WTC11 (cell line): ENCODE data around the gene HAPLN3. TPM values are rescaled to one million over a fixed set of nuclear protein-coding genes. Genes with fewer than 3 reads are reported as not detected.
"Not testable (repeated sequence)": the region's sequence is repeated elsewhere in the genome, so short reads cannot be mapped to it uniquely, and the experiment has no call there.

Experiments used
- ATAC-seq: fragments of 200-7000 bp; cut with Tn5 transposase; 2 replicates; pipeline ENCODE4 v1.10.0; 2021; ENCODE audit warnings: mild to moderate bottlenecking, moderate library complexity
- CTCF ChIA-PET: fragments of 300-600 bp; sonication (Branson Sonifier 250); formaldehyde crosslinking; loops from one replicate; lab custom pipeline; 2021; ENCODE audit warnings: antibody characterized with exemption; lab: Charles Lee
- POLR2A ChIA-PET: fragments of 350-600 bp; sonication (Branson Sonifier 250); formaldehyde crosslinking; loops from one replicate; lab custom pipeline; 2021; ENCODE audit warnings: antibody characterized with exemption; lab: Charles Lee
- DNase-seq: peaks from one replicate; pipeline ENCODE4 v3.0.0; 2021; ENCODE audit warnings: low spot score
- H3K27ac Mint-ChIP-seq: 2 replicates; pipeline ENCODE4 v1.8.0; 2021; ENCODE audit warnings: mixed read lengths
- H3K27me3 Mint-ChIP-seq: 2 replicates; pipeline ENCODE4 v1.8.0; 2021; ENCODE audit warnings: low read depth, mild to moderate bottlenecking, moderate library complexity, mixed read lengths
- H3K36me3 Mint-ChIP-seq: 2 replicates; pipeline ENCODE4 v1.8.0; 2021; ENCODE audit warnings: mixed read lengths
- H3K4me1 Mint-ChIP-seq: 2 replicates; pipeline ENCODE4 v1.8.0; 2022; ENCODE audit warnings: mixed read lengths
- H3K4me3 Mint-ChIP-seq: 2 replicates; pipeline ENCODE4 v1.8.0; 2021; ENCODE audit warnings: mild to moderate bottlenecking, moderate library complexity, mixed read lengths
- H3K9me3 Mint-ChIP-seq: 2 replicates; pipeline ENCODE4 v1.8.0; 2021; ENCODE audit warnings: mixed read lengths
- CBFB ChIP-seq: sonication (generic); formaldehyde crosslinking; IDR thresholded peaks from 2 replicates; pipeline ENCODE4 v1.8.1; 2022; ENCODE audit warnings: mild to moderate bottlenecking, low read depth, missing genetic modification reagents
- CREB1 ChIP-seq: sonication (generic); formaldehyde crosslinking; IDR thresholded peaks from 2 replicates; pipeline ENCODE4 v1.8.0; 2023; ENCODE audit warnings: mild to moderate bottlenecking, missing genetic modification reagents
- E2F1 ChIP-seq: sonication (generic); formaldehyde crosslinking; IDR thresholded peaks from 2 replicates; pipeline ENCODE4 v1.8.0; 2022; ENCODE audit warnings: mild to moderate bottlenecking, missing genetic modification reagents
- EMX1 ChIP-seq: fragments of 250-450 bp; sonication (Bioruptor Pico); IDR thresholded peaks from 2 replicates; pipeline ENCODE4 v1.8.0; 2021; ENCODE audit warnings: mild to moderate bottlenecking
- ESRRA ChIP-seq: sonication (generic); formaldehyde crosslinking; IDR thresholded peaks from 2 replicates; pipeline ENCODE4 v1.8.1; 2022; ENCODE audit warnings: mild to moderate bottlenecking, missing genetic modification reagents, borderline replicate concordance
- FOXP4 ChIP-seq: sonication (generic); formaldehyde crosslinking; IDR thresholded peaks from 2 replicates; pipeline ENCODE4 v1.8.0; 2022; ENCODE audit warnings: mild to moderate bottlenecking, missing genetic modification reagents
- KAT7 ChIP-seq: sonication (generic); formaldehyde crosslinking; IDR thresholded peaks from 2 replicates; pipeline ENCODE4 v1.8.1; 2023; ENCODE audit warnings: missing genetic modification reagents, mild to moderate bottlenecking, borderline replicate concordance
- MXD4 ChIP-seq: fragments of 250-450 bp; sonication (Bioruptor Pico); IDR thresholded peaks from 2 replicates; pipeline ENCODE4 v1.8.0; 2021; ENCODE audit warnings: mild to moderate bottlenecking, moderate library complexity, borderline replicate concordance
- SOX15 ChIP-seq: fragments of 250-450 bp; sonication (Bioruptor Pico); IDR thresholded peaks from 2 replicates; pipeline ENCODE4 v1.9.0; 2021; ENCODE audit warnings: mild to moderate bottlenecking
- SP1 ChIP-seq: sonication (generic); formaldehyde crosslinking; conservative IDR thresholded peaks from 2 replicates; pipeline ENCODE4 v1.8.1; 2022; ENCODE audit warnings: missing genetic modification reagents
- ZBTB43 ChIP-seq: sonication (generic); formaldehyde crosslinking; IDR thresholded peaks from 2 replicates; pipeline ENCODE4 v1.8.1; 2023; ENCODE audit warnings: mild to moderate bottlenecking, missing genetic modification reagents
- ZNF396 ChIP-seq: fragments of 250-450 bp; sonication (Bioruptor Pico); IDR thresholded peaks from 2 replicates; pipeline ENCODE4 v1.8.0; 2021; ENCODE audit warnings: mild to moderate bottlenecking, moderate library complexity, borderline replicate concordance
- ZNF423 ChIP-seq: fragments of 250-450 bp; sonication (Bioruptor Pico); IDR thresholded peaks from 2 replicates; pipeline ENCODE4 v2.1.2; 2022; ENCODE audit warnings: mild to moderate bottlenecking, moderate library complexity
- ZNF671 ChIP-seq: fragments of 250-450 bp; sonication (Bioruptor Pico); IDR thresholded peaks from 2 replicates; pipeline ENCODE4 v1.8.0; 2021; ENCODE audit warnings: mild to moderate bottlenecking
- total RNA-seq: library from RNA; stranded (reverse); gene quantifications from 3 replicates; pipeline ENCODE4 v1.2.3, GENCODE V29; 2021
- TF ChIP-seq, protein P1 (sequence below): fragments of 250-450 bp; sonication (Bioruptor Pico); IDR thresholded peaks from 2 replicates; pipeline ENCODE4 v1.8.0; 2021; ENCODE audit warnings: mild to moderate bottlenecking

Gene HAPLN3
- total RNA-seq, 1 experiment from 2014 or later, result 50.6 TPM

- TF ChIP-seq, protein P1, sequence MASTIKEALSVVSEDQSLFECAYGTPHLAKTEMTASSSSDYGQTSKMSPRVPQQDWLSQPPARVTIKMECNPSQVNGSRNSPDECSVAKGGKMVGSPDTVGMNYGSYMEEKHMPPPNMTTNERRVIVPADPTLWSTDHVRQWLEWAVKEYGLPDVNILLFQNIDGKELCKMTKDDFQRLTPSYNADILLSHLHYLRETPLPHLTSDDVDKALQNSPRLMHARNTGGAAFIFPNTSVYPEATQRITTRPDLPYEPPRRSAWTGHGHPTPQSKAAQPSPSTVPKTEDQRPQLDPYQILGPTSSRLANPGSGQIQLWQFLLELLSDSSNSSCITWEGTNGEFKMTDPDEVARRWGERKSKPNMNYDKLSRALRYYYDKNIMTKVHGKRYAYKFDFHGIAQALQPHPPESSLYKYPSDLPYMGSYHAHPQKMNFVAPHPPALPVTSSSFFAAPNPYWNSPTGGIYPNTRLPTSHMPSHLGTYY (CRISPR knock-in tag), result no peak
These were observed 43.6 kb upstream of the HAPLN3 start (continued) for GRCh38 chr15:88938802-88939485.

- H3K27ac Mint-ChIP-seq, DNase-seq, H3K27me3 Mint-ChIP-seq, CTCF ChIA-PET, ATAC-seq, POLR2A ChIA-PET, H3K4me3 Mint-ChIP-seq: not testable (repeated sequence)
- H3K4me1 Mint-ChIP-seq, result peaks cover 34% of the 10 kb centered on the region
- H3K36me3 Mint-ChIP-seq, result peaks cover 46% of the 10 kb centered on the region
- peaks cover 60% of the 10 kb centered on the region for H3K9me3 Mint-ChIP-seq
These were observed 39.1 kb upstream of the HAPLN3 start for GRCh38 chr15:88934449-88934848.

- POLR2A ChIA-PET, result interaction anchor here (0.6 kb wide), 1 partner anchor 228 kb away, joined by 3 read pairs; no protein-coding TSS in a partner anchor
- TF ChIP-seq MXD4 (CRISPR knock-in tag), result no peak
- TF ChIP-seq CREB1, result no peak
- no peak for TF ChIP-seq ZNF423 (CRISPR knock-in tag)
- no peak for TF ChIP-seq ZBTB43 (CRISPR knock-in tag)
- no peak for TF ChIP-seq EMX1 (CRISPR knock-in tag)
- TF ChIP-seq SOX15 (CRISPR knock-in tag), result no peak
- TF ChIP-seq CBFB (CRISPR knock-in tag), result no peak
- TF ChIP-seq E2F1, result no peak
- TF ChIP-seq SP1, result no peak
- TF ChIP-seq KAT7 (CRISPR knock-in tag), result no peak
- no peak overlapping the region for H3K4me3 Mint-ChIP-seq
- H3K4me1 Mint-ChIP-seq, result peaks cover 22% of the 10 kb centered on the region
- ATAC-seq, result no peak
- no peak for DNase-seq
- H3K9me3 Mint-ChIP-seq, result peaks cover 75% of the 10 kb centered on the region
- CTCF ChIA-PET, result no interaction called here
- peaks cover 7% of the 10 kb centered on the region for H3K27me3 Mint-ChIP-seq
- H3K27ac Mint-ChIP-seq, result no peak overlapping the region
- H3K36me3 Mint-ChIP-seq, result peaks cover 61% of the 10 kb centered on the region
These were observed 37.6 kb upstream of the HAPLN3 start for GRCh38 chr15:88932875-88933330.

- peaks cover 64% of the 10 kb centered on the region for H3K36me3 Mint-ChIP-seq
- H3K27ac Mint-ChIP-seq, result no peak overlapping the region
- TF ChIP-seq ZNF671, result no peak
- no peak for TF ChIP-seq FOXP4 (CRISPR knock-in tag)
- no peak for TF ChIP-seq ESRRA
- TF ChIP-seq ZNF396 (CRISPR knock-in tag), result no peak
- TF ChIP-seq ZBTB43 (CRISPR knock-in tag), result no peak
- H3K4me1 Mint-ChIP-seq, result peaks cover 20% of the 10 kb centered on the region
- DNase-seq, result no peak
- peaks cover 77% of the 10 kb centered on the region for H3K9me3 Mint-ChIP-seq
- peaks cover 7% of the 10 kb centered on the region for H3K27me3 Mint-ChIP-seq
- ATAC-seq, result no peak
- no peak overlapping the region for H3K4me3 Mint-ChIP-seq
- ChIA-PET CTCF (no interaction called here), POLR2A (interaction anchor here (0.6 kb wide), 1 partner anchor 227 kb away, joined by 3 read pairs; no protein-coding TSS in a partner anchor)
These were observed 37.0 kb upstream of the HAPLN3 start for GRCh38 chr15:88932271-88932874.
